Left lobe of liver (tissue), 2 donors: ENCODE data around the gene FAM53B. TPM values are rescaled to one million over a fixed set of nuclear protein-coding genes. Genes with fewer than 3 reads are reported as not detected.

Experiments used
- ATAC-seq: fragments of 200-7000 bp; cut with Tn5 transposase; one replicate; pipeline ENCODE4 v1.9.1; 2020; ENCODE audit warnings: mild to moderate bottlenecking, moderate library complexity
- DNase-seq: peaks from one replicate; pipeline ENCODE4 v3.0.0-alpha.2; 2020; ENCODE audit warnings: low spot score
- total RNA-seq: library from RNA; stranded (reverse); gene quantifications from one replicate; pipeline ENCODE4 v1.2.1, GENCODE V29; 2021
- donor health status: DM: no; HTN: no; CAD: no; lungs with moderate emphysema.
- donor health status: DM: no; HTN: yes; CAD: no.

FAM53B gene
- total RNA-seq, 1 donor from 2014 or later, result 5.7 TPM

DNA sequence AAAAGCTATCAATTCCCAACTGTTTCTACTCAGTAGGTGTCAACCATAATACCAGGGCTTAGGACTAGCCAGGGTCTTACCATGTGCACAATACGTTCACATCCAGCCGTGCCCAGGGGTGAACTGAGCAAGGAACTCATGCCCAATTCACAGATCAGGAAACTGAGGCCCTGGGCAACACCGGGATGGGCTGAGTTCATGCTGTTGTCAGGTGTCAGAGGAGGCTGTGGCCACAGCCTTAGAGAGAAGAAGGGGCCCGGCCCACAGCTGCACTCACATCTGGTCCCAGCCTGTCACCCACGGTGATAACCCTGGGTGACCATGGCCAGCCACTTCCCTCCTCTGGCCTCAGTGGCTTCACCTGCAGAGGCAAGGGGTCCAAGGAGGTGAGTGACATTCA, 92.0 kb downstream of the FAM53B start:
- DNase-seq (no peak), ATAC-seq (no peak)

DNA sequence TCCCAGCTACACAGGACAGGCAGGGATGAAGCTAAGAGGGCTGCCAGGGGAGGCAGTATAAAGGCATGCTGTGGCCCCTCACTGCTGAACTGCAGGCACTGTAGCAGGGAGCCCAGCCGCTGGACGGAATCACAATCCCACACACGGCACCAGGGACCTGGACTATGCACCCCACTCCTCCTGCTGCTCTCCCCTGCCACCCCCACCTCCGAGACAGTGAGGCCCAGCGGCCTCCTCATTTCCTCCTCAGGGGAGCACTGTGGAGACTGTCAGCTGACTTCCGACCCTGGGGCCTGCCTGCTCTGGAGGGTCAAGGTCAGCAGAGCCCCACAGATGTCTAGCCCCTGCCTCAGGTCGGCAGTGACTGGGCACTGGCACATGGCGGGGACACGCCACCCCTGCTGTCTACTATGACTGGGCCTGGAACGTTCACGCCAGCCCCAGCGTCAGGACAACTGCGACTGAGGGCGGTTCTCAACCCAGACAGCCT, 92.7 kb downstream of the FAM53B start:
- ATAC-seq, result no peak
- no peak for DNase-seq

- ATAC-seq, result no peak
- no peak for DNase-seq
Observed at GRCh38 chr10:124650820-124651401, 93.3 kb downstream of the FAM53B start.

GRCh38 chr10:124650263-124650662, 93.9 kb downstream of the FAM53B start:
- DNase-seq, result no peak

DNA sequence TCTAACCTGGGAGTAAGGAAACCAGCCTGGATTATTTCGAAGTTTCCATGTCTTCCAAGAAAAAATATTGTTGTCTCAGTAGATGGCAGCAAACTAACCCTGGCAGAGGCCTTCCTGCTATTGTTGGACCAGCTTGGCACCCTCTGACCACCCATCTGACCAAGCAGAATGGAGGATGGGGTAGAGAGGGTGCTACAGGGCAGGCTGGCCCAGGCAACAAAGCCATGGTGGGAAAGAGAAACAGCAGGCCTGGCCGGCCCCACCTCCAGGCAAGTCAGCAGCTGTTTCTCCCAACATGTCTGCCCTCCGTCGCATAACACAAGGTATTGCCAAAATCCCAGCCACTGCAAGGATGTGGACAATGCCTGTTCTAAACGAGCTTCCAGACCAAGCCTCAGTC, 95.0 kb downstream of the FAM53B start:
- DNase-seq (no peak), ATAC-seq (peak; percentile 51)

More at GRCh38 chr10:124650263-124650662, 93.9 kb downstream of the FAM53B start:
- ATAC-seq, result no peak

DNA sequence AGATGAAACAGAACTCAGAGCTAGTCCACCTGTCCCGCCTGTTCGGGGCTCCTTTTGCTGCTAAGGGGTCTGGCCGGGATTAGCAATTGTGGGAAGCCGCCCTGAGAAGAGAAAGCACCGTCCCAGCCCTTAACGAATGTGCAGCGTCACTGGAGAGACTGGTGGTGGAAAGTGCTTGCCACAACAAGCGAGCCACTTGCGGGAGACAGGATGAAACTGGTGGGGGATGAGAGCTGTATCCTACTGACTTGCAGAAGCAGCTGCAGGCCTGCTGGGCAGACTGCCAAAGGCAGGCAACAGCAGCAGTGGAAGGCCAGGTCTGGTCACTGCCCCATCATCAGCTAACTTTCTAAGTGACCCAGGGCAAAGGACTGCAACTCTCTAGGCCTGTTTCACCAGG, 95.4 kb downstream of the FAM53B start:
- ATAC-seq, result peak; percentile 76
- DNase-seq, result peak; percentile 78

- ATAC-seq (no peak), DNase-seq (no peak)
Observed at GRCh38 chr10:124648131-124648475, 96.1 kb downstream of the FAM53B start.

GRCh38 chr10:124647421-124648130, 96.6 kb downstream of the FAM53B start:
- peak; percentile 55 for ATAC-seq

DNA sequence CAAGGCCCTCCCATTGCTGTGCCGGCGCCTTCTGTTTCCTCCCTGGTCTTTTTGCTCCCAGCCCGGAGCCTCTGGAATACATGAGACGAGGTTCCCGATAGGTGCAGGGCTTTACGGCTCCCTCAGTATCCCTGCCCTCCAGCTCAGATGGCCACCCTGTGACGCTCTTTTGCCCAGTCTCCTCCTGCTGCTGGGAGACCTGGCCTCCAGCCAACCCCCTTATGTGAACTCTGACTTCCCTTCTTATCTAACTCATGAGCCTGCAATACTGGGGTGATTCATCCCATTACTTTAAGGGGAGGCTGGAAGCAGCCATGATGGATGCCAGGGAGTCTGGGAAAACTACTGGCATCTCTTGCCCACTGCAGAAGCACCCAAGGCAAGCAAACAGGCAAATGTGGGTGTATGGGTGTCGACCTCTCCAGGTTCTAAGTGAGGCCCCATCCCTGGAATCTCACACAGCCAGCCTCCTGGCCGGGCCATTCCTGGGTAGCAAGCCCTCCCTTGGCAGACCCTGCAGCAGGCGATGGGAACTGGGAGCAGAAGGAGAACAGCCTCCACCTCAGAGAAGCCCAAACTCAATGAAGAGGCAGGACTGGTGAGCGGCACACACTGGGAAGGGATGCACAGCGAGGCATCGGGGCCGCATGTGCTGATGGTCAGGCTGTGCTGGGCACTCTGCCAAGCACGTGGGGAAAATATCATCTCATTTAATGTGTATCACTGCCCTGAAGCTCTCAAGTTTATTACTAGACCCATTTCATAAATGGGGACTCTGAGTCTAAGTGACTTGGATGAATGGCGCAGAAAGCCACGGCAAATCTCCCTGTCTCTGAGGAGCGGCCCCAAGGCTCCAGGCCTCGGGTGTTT, 97.5 kb downstream of the FAM53B start:
- ATAC-seq (peak; percentile 41), DNase-seq (peak; percentile 73)

More at GRCh38 chr10:124647421-124648130, 96.6 kb downstream of the FAM53B start:
- no peak for DNase-seq

DNA sequence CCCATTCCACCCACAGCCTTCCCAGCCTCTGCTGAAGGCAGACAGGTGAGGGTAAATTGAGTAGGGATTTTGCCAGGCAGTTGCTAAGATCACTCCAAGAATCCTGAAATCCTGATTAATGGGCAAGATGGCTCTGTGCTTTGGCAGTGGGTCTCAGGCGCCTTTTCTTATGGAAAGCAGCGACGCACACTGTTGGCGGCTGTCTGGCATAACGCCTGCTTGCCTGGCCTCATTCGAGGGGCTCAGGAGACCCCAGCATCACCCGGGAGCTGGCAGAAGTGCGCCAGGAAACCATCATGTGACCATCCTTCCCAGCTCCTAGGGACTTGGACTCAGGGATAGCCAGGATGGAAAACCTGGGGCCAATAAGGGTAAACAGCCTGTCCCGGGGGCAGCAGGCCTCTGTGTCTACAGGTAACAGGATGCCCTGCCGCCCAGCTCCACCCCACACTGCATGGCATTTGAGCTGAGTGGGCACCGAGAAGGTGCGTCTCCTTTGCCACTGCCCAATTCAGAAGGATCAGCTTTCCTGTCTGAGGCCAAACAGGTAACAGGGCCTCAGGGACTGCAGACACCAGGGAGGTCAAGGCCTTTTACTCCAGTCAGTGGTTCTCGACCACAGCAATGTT, 98.6 kb downstream of the FAM53B start:
- ATAC-seq, result no peak
- no peak for DNase-seq

DNA sequence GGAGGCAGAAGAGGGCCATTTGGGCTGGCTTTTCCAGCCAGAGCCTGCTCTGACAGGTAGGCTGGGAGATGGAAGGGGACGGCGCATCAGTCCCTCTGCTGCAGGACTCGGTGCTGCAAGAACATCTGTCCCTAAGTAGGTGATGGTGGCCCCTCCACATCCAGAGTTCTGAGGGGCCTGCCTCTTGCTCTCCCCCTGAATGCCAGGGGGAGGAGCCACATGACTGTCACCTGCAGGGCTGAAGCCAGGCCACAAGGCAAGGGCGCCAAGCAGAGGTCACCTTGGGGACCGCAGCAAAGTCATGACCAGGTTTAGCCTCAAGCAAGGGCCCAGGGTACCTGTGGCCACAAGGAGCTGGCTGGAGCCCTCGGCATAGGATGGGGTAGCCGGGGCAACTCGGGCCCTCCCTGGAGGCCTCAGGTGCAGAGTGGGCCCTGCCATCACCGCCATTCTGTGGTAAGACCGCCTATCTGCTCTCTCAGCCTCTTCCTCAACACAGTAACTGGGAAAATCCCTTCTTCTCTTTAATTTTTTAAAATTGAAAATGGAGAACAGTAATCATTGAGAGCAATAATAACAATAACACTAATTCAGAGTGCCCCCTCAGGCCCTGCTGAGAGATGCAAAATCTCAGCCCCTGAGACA, 99.3 kb downstream of the FAM53B start:
- ATAC-seq, result no peak
- no peak for DNase-seq

GRCh38 chr10:124644236-124644635, 99.9 kb downstream of the FAM53B start:
- ATAC-seq (no peak), DNase-seq (no peak)

DNA sequence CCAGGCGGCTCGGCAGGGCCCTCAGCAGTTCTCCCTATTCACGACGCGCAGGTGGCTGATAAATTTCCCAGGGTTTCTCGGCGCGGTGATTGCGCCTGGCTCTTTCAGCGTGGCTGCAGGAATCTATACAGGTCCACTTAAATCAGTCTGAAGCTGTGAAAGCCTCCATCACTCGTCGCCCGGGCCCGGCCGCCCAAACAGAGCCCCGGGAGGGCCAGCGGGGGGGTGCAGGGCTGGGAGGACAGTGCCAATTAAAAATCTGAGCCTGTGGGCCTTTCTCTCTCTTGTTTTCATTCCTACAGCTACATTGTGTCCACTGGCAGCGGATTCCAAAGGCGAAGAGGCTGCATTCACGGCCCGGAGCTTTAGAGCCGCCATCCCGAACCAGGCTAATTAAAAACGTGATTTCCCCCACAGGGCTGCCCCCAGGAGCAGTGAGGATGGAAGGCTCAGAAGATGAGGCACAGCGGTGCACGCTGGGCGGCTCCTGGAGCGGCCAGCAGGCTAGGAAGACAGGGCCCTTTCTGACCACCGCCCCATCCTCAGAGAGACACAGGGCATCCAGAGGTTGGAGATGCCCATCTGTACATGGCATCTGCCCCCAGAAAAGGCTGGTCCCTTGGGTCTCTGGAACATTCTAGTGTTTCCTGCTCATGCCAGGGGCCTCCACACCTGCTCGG, 100.7 kb downstream of the FAM53B start:
- no peak for DNase-seq

DNA sequence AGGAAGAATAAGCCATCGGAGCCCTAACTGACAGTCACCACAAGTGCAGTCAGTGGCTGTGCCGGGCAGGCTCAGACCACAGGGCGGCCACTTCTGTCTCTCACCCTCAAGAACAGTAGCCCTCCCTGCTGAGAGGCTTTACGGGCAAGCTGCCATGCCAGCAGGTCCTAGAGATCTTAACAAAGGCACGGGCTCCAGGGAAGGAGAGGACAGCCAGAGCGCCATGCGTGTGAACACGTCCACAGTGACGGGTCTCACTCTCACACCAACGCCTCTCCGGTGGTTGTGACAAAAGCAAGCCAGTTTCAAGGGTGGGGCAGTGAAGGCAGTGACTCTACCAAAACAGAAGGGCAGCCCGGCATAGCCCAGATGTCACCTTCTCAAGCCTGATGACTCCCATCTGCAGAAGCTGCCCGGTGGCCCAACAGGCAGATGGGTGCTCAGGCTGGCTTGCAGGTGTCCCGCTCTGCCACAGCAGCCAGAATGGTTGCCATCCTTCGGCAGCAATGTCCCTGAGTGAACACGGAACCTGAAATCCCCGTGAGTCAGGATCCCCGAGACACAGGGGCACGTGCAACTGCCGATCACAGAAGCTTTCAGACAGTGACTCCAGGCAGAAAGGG, 102.0 kb downstream of the FAM53B start:
- DNase-seq, result no peak

More for the DNA sequence above, 100.7 kb downstream of the FAM53B start:
- no peak for ATAC-seq

GRCh38 chr10:124641282-124642087, 102.7 kb downstream of the FAM53B start:
- ATAC-seq, result peak; percentile 36
- no peak for DNase-seq

More for the DNA sequence above, 102.0 kb downstream of the FAM53B start:
- ATAC-seq, result no peak

DNA sequence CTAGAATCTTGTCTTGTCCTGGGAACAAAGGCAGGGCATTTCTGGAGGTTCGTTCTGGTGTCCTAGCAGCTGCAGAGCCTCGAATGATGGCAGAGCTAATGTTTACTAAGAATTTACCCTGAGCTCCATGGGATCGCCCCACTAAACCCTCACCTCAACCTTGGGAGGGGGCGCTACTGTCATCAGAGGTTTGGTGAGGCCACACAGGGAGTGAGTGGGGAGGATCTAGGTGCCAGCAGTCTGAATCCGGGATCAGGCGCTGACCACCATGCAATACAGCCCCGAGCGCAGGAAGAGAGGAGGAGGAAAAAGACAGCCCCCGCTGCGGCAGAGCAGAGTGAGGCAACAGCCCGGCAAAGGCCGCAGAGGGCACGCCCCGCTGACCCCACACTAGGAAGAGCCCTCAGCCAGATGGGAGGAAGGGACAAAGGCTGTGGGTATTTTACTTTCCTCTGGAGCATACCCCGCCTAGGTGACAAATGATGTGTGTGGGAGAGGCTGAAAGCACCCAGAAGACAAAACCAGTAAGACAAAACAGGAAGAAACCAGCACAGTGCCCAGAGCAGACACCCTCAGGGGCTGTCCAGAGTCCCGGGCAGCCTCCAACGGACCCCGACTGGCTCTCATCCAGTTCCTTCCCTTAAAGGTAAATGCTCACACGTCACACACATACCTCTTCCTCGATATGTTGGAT, 103.5 kb downstream of the FAM53B start:
- DNase-seq (no peak), ATAC-seq (peak; percentile 27)

DNA sequence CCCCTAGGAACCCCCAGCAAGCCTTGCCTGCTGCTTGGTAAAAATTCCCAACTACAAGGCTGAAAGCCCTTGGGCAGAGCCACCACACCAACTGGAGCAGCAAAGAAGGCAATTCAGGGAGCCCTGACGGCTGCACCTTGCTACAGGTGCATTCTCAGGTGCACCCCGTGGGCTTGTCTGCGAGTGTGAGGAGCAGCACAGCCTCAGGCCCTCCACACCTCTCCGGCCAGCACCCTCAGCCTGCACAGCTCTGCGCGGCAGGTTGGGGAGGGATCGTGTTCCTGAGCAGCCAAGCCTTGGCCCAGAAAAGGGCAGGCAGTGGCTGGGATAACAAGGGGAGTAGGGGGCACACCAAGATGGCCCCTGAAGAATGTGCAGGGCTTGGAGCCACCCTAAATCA, 104.1 kb downstream of the FAM53B start:
- no peak for DNase-seq

DNA sequence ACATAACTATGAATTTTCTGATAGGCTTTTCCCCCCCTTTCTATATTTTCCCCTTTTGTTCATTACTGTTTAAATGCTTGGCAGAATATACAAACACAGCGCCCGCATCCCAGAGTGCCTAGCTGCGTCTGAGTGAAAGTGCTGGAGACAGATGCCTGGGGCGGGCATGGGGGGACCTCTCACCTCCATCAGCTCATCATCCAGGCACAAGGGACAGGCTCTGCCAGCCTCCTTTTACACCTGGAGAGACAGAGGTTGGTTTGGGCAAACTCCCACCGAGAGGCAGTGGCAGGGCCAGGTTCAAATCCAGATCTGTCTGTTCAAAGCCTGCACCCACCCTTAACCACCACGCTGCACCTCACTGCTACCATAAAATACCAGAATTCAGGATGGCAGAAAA, 104.5 kb downstream of the FAM53B start:
- ATAC-seq (no peak), DNase-seq (no peak)

More for the DNA sequence above, 104.1 kb downstream of the FAM53B start:
- ATAC-seq, result no peak
